SKM-1 (cell line): ENCODE measurements around the gene LAP3.
"Not testable (repeated sequence)": the region's sequence is repeated elsewhere in the genome, so short reads cannot be mapped to it uniquely, and the experiment has no call there.

ENCODE experiments used
- DNase-seq: peaks from one replicate; lab custom pipeline; 2025; ENCODE audit not compliant: unreplicated experiment; lab: John Stamatoyannopoulos, UW

LAP3 gene

GRCh38 chr4:17561195-17561909 is 15.6 kb upstream of the LAP3 start:
- no peak for DNase-seq

DNA sequence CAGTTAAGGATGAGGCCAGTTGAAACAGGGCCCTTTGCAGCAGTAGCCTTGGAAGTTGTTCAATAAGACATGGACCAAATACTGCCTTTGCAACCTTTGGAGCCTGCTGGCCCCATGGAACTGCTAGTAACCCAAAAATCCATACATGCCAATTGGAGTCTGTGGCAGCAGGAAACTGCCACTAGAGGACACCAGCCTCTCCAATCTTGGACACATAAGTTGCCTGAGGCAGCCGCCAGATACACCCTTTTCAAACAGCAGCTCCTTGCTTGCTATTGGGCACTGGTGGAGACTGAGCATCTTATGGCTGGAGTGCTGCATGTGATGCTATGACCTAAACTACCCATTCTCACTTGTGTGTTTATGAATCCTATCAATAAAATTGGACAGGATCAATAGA is 14.8 kb upstream of the LAP3 start:
- no peak for DNase-seq

DNA sequence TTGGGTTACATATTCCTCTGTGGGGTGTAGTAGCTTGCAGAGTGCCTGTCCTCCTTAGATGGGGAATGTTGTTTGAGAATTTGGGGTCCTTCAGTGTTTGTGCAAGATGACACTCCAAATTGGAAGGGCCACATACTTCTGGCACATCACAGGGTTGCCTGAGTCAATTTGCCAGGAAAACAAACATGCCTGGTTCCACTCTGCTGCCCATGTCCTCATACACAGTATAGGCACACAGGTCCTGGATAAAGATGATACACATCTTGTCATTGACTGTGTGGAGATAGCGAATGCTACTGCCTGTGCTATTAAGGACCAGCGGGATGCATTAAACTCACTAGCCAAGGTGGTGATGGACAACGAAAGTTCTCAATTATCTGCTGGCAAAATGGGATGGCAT is 11.2 kb upstream of the LAP3 start:
- no peak for DNase-seq

GRCh38 chr4:17567271-17567670 is 9.7 kb upstream of the LAP3 start:
- no peak for DNase-seq

- DNase-seq: no peak
Measured at GRCh38 chr4:17574206-17574605, 2.8 kb upstream of the LAP3 start.

- not testable (repeated sequence) for DNase-seq
Measured at GRCh38 chr4:17575177-17575576, 1.8 kb upstream of the LAP3 start.

- DNase-seq: no peak
Measured at GRCh38 chr4:17577665-17578481, 875 bp downstream of the LAP3 start.

GRCh38 chr4:17578482-17578891 is 1.5 kb downstream of the LAP3 start:
- DNase-seq: no peak

GRCh38 chr4:17580969-17581368 is 4.0 kb downstream of the LAP3 start:
- DNase-seq: no peak

GRCh38 chr4:17583276-17583675 is 6.3 kb downstream of the LAP3 start:
- no peak for DNase-seq

GRCh38 chr4:17583941-17584340 is 6.9 kb downstream of the LAP3 start:
- DNase-seq: no peak

- DNase-seq: no peak
Measured at GRCh38 chr4:17584521-17585213, 7.7 kb downstream of the LAP3 start.

DNA sequence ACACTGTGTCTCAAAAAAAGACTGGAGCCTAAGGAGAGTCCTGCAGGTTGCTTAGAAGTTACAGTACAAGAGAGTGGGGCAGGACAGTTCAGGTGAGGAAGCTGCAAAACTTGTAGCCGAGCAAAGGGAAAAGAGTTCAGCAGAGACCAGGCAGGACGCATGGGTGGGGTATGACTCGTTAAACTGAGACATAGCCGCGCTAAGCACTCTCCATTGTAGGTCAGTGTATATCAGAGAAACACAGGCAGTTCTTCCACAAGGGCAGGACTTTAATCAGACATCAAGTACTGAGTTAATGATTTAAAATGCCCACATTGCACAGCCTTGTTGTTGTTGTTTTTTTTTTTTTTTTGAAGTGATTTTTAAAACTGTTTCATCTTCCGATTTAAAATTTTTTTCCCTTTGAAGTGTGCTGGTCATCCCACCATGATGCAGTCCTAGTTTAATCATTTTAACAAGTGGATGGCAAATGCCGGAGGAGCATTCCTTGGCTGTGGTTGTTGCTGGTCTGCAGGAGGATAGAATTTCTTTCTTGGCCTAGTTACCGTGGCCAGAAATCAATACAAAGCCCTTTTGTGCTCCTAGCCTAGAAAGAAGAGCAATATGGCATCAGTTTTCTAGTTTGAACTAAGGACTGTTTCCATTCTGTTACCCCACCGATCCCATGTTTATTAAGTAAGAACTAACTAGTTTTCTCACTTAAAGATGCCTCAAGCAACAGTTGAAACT is 10.3 kb downstream of the LAP3 start:
- no peak for DNase-seq

- no peak for DNase-seq
Measured at GRCh38 chr4:17589355-17589754, 12.4 kb downstream of the LAP3 start.

- no peak for DNase-seq
Measured at GRCh38 chr4:17595471-17596005, 18.5 kb downstream of the LAP3 start.

GRCh38 chr4:17597517-17597916 is 20.5 kb downstream of the LAP3 start:
- DNase-seq: no peak

DNA sequence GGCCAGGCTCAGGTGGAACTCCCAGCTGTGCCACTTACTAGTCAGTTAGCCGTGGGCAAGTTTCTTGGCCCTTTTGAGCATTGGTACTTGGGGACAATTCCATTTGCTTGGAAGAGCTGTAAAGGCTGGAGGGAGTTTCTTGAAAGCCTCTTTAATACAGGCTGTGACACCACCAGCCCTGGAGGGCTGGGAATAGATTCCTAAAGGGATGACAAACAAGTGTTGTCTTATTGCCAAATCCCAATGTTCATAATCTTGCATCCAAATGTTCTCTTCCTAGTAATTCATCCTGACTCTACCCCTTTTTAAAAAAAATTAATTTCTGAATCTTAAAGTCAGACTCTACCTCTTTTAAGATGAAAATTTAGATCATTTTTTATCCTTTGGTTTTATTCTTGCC is 22.8 kb downstream of the LAP3 start:
- no peak for DNase-seq

GRCh38 chr4:17605236-17605635 is 28.2 kb downstream of the LAP3 start:
- DNase-seq: no peak

- no peak for DNase-seq
Measured at GRCh38 chr4:17613761-17614415, 36.9 kb downstream of the LAP3 start.
